ENCODE measurements around the gene PADI3. TPM values are rescaled to one million over a fixed set of nuclear protein-coding genes. Genes with fewer than 3 reads are reported as not detected.

The PADI3 gene
- total and polyA plus RNA-seq, 2 donors (not counting 3 experiments of a cell fraction or from before 2014, with no cell fraction given) = not detected

DNA sequence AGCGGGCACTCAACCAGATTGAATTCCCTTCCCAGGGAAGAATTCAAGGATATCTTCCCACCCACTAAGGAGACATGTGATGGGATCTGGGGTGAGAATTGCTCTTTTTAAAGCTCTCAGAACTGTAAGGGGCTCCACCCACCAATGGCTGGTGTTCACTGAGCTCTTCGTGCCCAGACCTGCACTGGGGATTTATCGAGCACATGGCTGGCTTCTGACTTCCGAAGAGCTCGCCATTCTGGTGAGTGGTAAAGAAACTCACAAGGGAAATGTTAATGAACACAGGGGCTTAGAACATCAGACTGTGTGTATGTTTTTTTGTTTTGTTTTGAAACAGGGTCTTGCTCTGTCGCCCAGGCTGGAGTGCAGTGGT, 9.8 kb downstream of the PADI3 start:
- Histone ChIP-seq H3K9me3 (replicated peaks; ENCODE audit: control insufficient read depth, insufficient read depth, low read length) (no peaks in the 10 kb centered on the region), H3K4me3 (replicated peaks in 1 of 3; ENCODE audit: insufficient read depth in 1 of 3, low read depth in 1 of 3, low read length in 3 of 3) (no peak overlapping the region), H3K4me1 (ENCODE audit: control insufficient read depth, extremely low read depth, insufficient read depth, low read length) (no peaks in the 10 kb centered on the region), H3K9ac (replicated peaks; ENCODE audit: extremely low read depth, insufficient read depth, low read length) (no peak overlapping the region), H3K36me3 (ENCODE audit: control insufficient read depth in 2 of 2, extremely low read depth in 1 of 2, insufficient read depth in 2 of 2, low read length in 2 of 2) (no peaks in the 10 kb centered on the region), H2AFZ (ENCODE audit: low read depth, low read length) (no peak overlapping the region), H3K4me2 (ENCODE audit: insufficient read depth, low read length) (no peak overlapping the region), H3K9me1 (replicated peaks; ENCODE audit: control insufficient read depth, extremely low read depth, insufficient read depth, low read length) (no peaks in the 10 kb centered on the region), H3K27ac (ENCODE audit: insufficient read depth, low read depth, low read length) (no peak overlapping the region), H4K20me1 (replicated peaks; ENCODE audit: control insufficient read depth, extremely low read depth, insufficient read depth, low read length) (no peaks in the 10 kb centered on the region), H3K27me3 (ENCODE audit: control insufficient read depth in 2 of 2, insufficient read depth in 2 of 2, low read length in 2 of 2) (peaks cover 3 to 7% of the 10 kb centered on the region in 2 experiments), H3K79me2 (ENCODE audit: control insufficient read depth, insufficient read depth, low read length) (no peaks in the 10 kb centered on the region)
- FAIRE-seq = no peak
- BruUV-seq (replicated peaks) = no TSS peak
- ChIA-PET POLR2A (no interaction called here), CTCF (interaction anchor here (1.1 to 1.4 kb wide), 3 partner anchors 13 to 21 kb away, joined by 3 to 6 read pairs (median 5); no protein-coding TSS in a partner anchor)
- DNase-seq (ENCODE audit: low read depth, low spot score) = no peak
- intact Hi-C loops (cut with micrococcal nuclease) (no loop called here), dilution Hi-C loops (cut with MboI; ENCODE audit: extremely low pct_ligation_motif_present, low sequenced_read_pairs) (no loop called here)
- TF ChIP-seq MYC (IDR thresholded peaks at IDR 0.05; ENCODE audit: low read depth, low read length) (no peak), POLR2AphosphoS5 (IDR thresholded peaks at IDR 0.05; ENCODE audit: insufficient read depth, low read depth, low read length) (no peak), FOS (IDR thresholded peaks at IDR 0.05; ENCODE audit: borderline replicate concordance, insufficient read depth, low read length) (no peak), EZH2 (IDR thresholded peaks at IDR 0.05; ENCODE audit: borderline replicate concordance, low read depth, low read length, severe bottlenecking) (no peak), POLR2A (IDR thresholded peaks at IDR 0.05; ENCODE audit: low read depth, low read length) (no peak), GATA2 (IDR thresholded peaks at IDR 0.05; ENCODE audit: insufficient read depth, insufficient read length, low read depth, low read length) (no peak), JUN (IDR thresholded peaks at IDR 0.05; ENCODE audit: borderline replicate concordance, insufficient read depth, insufficient read length, low read depth) (no peak)
- TF ChIP-seq, protein P1, sequence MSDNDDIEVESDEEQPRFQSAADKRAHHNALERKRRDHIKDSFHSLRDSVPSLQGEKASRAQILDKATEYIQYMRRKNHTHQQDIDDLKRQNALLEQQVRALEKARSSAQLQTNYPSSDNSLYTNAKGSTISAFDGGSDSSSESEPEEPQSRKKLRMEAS (IDR thresholded peaks at IDR 0.05; ENCODE audit: insufficient read depth, insufficient read length) = no peak
- TF ChIP-seq, protein P2, sequence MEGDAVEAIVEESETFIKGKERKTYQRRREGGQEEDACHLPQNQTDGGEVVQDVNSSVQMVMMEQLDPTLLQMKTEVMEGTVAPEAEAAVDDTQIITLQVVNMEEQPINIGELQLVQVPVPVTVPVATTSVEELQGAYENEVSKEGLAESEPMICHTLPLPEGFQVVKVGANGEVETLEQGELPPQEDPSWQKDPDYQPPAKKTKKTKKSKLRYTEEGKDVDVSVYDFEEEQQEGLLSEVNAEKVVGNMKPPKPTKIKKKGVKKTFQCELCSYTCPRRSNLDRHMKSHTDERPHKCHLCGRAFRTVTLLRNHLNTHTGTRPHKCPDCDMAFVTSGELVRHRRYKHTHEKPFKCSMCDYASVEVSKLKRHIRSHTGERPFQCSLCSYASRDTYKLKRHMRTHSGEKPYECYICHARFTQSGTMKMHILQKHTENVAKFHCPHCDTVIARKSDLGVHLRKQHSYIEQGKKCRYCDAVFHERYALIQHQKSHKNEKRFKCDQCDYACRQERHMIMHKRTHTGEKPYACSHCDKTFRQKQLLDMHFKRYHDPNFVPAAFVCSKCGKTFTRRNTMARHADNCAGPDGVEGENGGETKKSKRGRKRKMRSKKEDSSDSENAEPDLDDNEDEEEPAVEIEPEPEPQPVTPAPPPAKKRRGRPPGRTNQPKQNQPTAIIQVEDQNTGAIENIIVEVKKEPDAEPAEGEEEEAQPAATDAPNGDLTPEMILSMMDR (IDR thresholded peaks at IDR 0.05; ENCODE audit: extremely low read depth in 1 of 2, insufficient read depth in 1 of 2, low read depth in 1 of 2, low read length in 2 of 2) = no peak

All from endothelial cell of umbilical vein (primary cell).